Gastrocnemius medialis (tissue), 4 donors: ENCODE data around the gene TRIM66. TPM values are rescaled to one million over a fixed set of nuclear protein-coding genes. Genes with fewer than 3 reads are reported as not detected.

Experiments used
- ATAC-seq, 2 donors: fragments of 150-250 bp; one replicate each; pipeline ENCODE4 v1.9.1; 2016
- DNase-seq, 2 donors: peaks; one replicate each; pipeline ENCODE4 v3.0.0-alpha.2; 2019
- H3K27ac ChIP-seq, 4 donors: fragments of 200-600 bp; sonication (generic); 1 replicate in 1 of 4; 2 replicates in 3 of 4; pipeline ENCODE4 v1.5.1; 2016 to 2018; ENCODE audit warnings: mild to moderate bottlenecking in 2 of 4, moderate library complexity in 1 of 4
- H3K27me3 ChIP-seq, 3 donors: fragments of 200-600 bp; sonication (generic) in 2 of 3; 1 replicate in 1 of 3; 2 replicates in 2 of 3; pipeline versions ENCODE4 v1.5.1 to v1.6.0; 2016 to 2019; ENCODE audit warnings: mild to moderate bottlenecking in 1 of 3, moderate library complexity in 1 of 3
- H3K36me3 ChIP-seq, 2 donors: fragments of 200-600 bp; sonication (generic) in 1 of 2; one replicate each; pipeline ENCODE4 v1.5.1; 2017 to 2018
- H3K4me1 ChIP-seq, 2 donors: fragments of 200-600 bp; sonication (generic) in 1 of 2; one replicate each; pipeline ENCODE4 v1.5.1; 2016 to 2017; ENCODE audit warnings: mild to moderate bottlenecking in 2 of 2
- H3K4me3 ChIP-seq, 4 donors: fragments of 200-600 bp; sonication (generic) in 3 of 4; 1 replicate in 1 of 4; 2 replicates in 3 of 4; pipeline ENCODE4 v1.5.1; 2016 to 2019; ENCODE audit warnings: mild to moderate bottlenecking in 2 of 4
- H3K9me3 ChIP-seq, 3 donors: fragments of 200-600 bp; sonication (generic) in 2 of 3; 1 replicate in 1 of 3; 2 replicates in 2 of 3; pipeline ENCODE4 v1.5.1; 2016 to 2019
- CTCF ChIP-seq, 5 experiments: fragments of 450-650 bp in 3 of 5; fragments of 200-600 bp in 2 of 5; sonication (generic) in 2 of 5; IDR thresholded peaks in 4 of 5; conservative IDR thresholded peaks in 1 of 5; 1 replicate in 4 of 5; 2 replicates in 1 of 5; pipeline ENCODE4 v1.5.1; 2016 to 2019; ENCODE audit warnings: antibody characterized with exemption in 5 of 5, mild to moderate bottlenecking in 3 of 5, moderate library complexity in 3 of 5
- POLR2A ChIP-seq, 2 donors: fragments of 450-650 bp; IDR thresholded peaks; one replicate each; pipeline ENCODE4 v1.6.1; 2017; ENCODE audit warnings: antibody characterized with exemption in 2 of 2, mild to moderate bottlenecking in 2 of 2, moderate library complexity in 2 of 2
- in situ Hi-C, 4 donors: fragments of 200-750 bp; cut with MboI; loops; one replicate each; pipeline versions ENCODE4 v1.15.0 to v1.8.0; 2017; ENCODE audit warnings: low sequenced_read_pairs in 4 of 4
- intact Hi-C: fragments of 100-400 bp; cut with DNase I; formaldehyde crosslinking; loops from one replicate; pipeline ENCODE4 v1.15.1; 2023; ENCODE audit warnings: low total_unique reads
- total RNA-seq, 4 donors: library from RNA; depleted of rRNA; stranded (reverse); fragments of >200 nt; gene quantifications; one replicate each; pipeline versions ENCODE4 v1.1.0 to v1.2.3, GENCODE V29; 2016

The TRIM66 gene
- total RNA-seq, 4 donors from 2014 or later = 0.55 to 6.5 (median 1.1) TPM

- H3K4me3 ChIP-seq = no peak overlapping the region
- in situ Hi-C loops = no loop called here
- no peak for ATAC-seq
- DNase-seq = no peak
- no peaks in the 10 kb centered on the region for H3K36me3 ChIP-seq
- TF ChIP-seq CTCF (IDR thresholded peaks at IDR 0.05 in 4 of 5, conservative IDR thresholded peaks at IDR 0.05 in 1 of 5) = no peak
- peaks cover 4 to 9% of the 10 kb centered on the region in 2 donors for H3K4me1 ChIP-seq
- intact Hi-C loops = no loop called here
- H3K27ac ChIP-seq = no peak overlapping the region
- no peaks in the 10 kb centered on the region for H3K9me3 ChIP-seq
- H3K27me3 ChIP-seq = peaks cover 4 to 12% (median 6%) of the 10 kb centered on the region in 3 donors
Observed at GRCh38 chr11:8598506-8598905, 84.0 kb downstream of the TRIM66 start.

- DNase-seq (no peak), ATAC-seq (no peak)
- H3K4me3 ChIP-seq = no peak overlapping the region
- no peaks in the 10 kb centered on the region for H3K36me3 ChIP-seq
- no peaks in the 10 kb centered on the region for H3K9me3 ChIP-seq
- peaks cover 4 to 9% of the 10 kb centered on the region in 2 donors for H3K4me1 ChIP-seq
- intact Hi-C loops = no loop called here
- TF ChIP-seq CTCF (IDR thresholded peaks at IDR 0.05 in 4 of 5, conservative IDR thresholded peaks at IDR 0.05 in 1 of 5) = no peak
- no peak for TF ChIP-seq POLR2A (IDR thresholded peaks at IDR 0.05)
- H3K27me3 ChIP-seq = peaks cover 4 to 13% (median 6%) of the 10 kb centered on the region in 3 donors
- H3K27ac ChIP-seq = no peak overlapping the region
- in situ Hi-C loops = no loop called here
Observed at GRCh38 chr11:8597182-8597581, 85.3 kb downstream of the TRIM66 start.

- H3K4me1 ChIP-seq = peaks cover 4 to 9% of the 10 kb centered on the region in 2 donors
- no peaks in the 10 kb centered on the region for H3K36me3 ChIP-seq
- in situ Hi-C loops = no loop called here
- H3K27ac ChIP-seq = no peak overlapping the region
- no peak for DNase-seq
- intact Hi-C loops = no loop called here
- TF ChIP-seq CTCF (IDR thresholded peaks at IDR 0.05 in 4 of 5, conservative IDR thresholded peaks at IDR 0.05 in 1 of 5) (no peak), POLR2A (IDR thresholded peaks at IDR 0.05) (no peak)
- no peak overlapping the region for H3K4me3 ChIP-seq
- peaks cover 4 to 13% (median 6%) of the 10 kb centered on the region in 3 donors for H3K27me3 ChIP-seq
- ATAC-seq = no peak
- no peaks in the 10 kb centered on the region for H3K9me3 ChIP-seq
Observed at GRCh38 chr11:8596504-8597046, 85.9 kb downstream of the TRIM66 start.

- H3K9me3 ChIP-seq = no peaks in the 10 kb centered on the region
- H3K36me3 ChIP-seq = no peaks in the 10 kb centered on the region
- DNase-seq (peak in 1 of 2 donors; percentile 23), ATAC-seq (peak; percentile 42 to 75)
- no peak within 1 kb of the TSS for H3K27ac ChIP-seq
- intact Hi-C loops = no loop called here
- H3K4me3 ChIP-seq = peak within 1 kb of the TSS; percentile 60 to 72 (median 64)
- in situ Hi-C loops = no loop called here
- peaks cover 4 to 13% (median 6%) of the 10 kb centered on the region in 3 donors for H3K27me3 ChIP-seq
- TF ChIP-seq CTCF (IDR thresholded peaks at IDR 0.05 in 4 of 5, conservative IDR thresholded peaks at IDR 0.05 in 1 of 5) (no peak), POLR2A (IDR thresholded peaks at IDR 0.05) (no peak)
- H3K4me1 ChIP-seq = peaks cover 4 to 9% of the 10 kb centered on the region in 2 donors
Observed at GRCh38 chr11:8593935-8594909, 88.2 kb downstream of the TRIM66 start, which contains the start of gene STK33. Gene STK33, minus strand, starts transcription at chr11:8594228. Its CDS starts 119,323 bp downstream, at chr11:8474905.
